Measurements from ENCODE around the gene OPCML.

OPCML gene

GRCh38 chr11:133271871-133272776 lies 260.2 kb downstream of the OPCML start:
- FAIRE-seq, result no peak

GRCh38 chr11:133271206-133271605 lies 261.1 kb downstream of the OPCML start:
- FAIRE-seq, result no peak

- FAIRE-seq, result no peak
Measured at GRCh38 chr11:133269267-133269666, 263.0 kb downstream of the OPCML start.

GRCh38 chr11:133266986-133267385 lies 265.3 kb downstream of the OPCML start:
- FAIRE-seq, result no peak

- no peak for FAIRE-seq
Measured at GRCh38 chr11:133265530-133266035, 266.7 kb downstream of the OPCML start.

GRCh38 chr11:133263332-133263731 lies 269.0 kb downstream of the OPCML start:
- FAIRE-seq, result no peak

- FAIRE-seq, result no peak
Measured at GRCh38 chr11:133258751-133259150, 273.6 kb downstream of the OPCML start.

GRCh38 chr11:133254601-133255000 lies 277.7 kb downstream of the OPCML start:
- FAIRE-seq, result no peak

GRCh38 chr11:133253570-133253969 lies 278.7 kb downstream of the OPCML start:
- no peak for FAIRE-seq

- FAIRE-seq, result no peak
Measured at GRCh38 chr11:133251841-133252240, 280.5 kb downstream of the OPCML start.

GRCh38 chr11:133249530-133249929 lies 282.8 kb downstream of the OPCML start:
- FAIRE-seq, result no peak

GRCh38 chr11:133249065-133249464 lies 283.2 kb downstream of the OPCML start:
- no peak for FAIRE-seq

- no peak for FAIRE-seq
Measured at GRCh38 chr11:133243832-133244231, 288.5 kb downstream of the OPCML start.

GRCh38 chr11:133240908-133241655 lies 291.2 kb downstream of the OPCML start:
- FAIRE-seq, result no peak

- no peak for FAIRE-seq
Measured at GRCh38 chr11:133239575-133239974, 292.7 kb downstream of the OPCML start.

GRCh38 chr11:133238495-133238894 lies 293.8 kb downstream of the OPCML start:
- FAIRE-seq, result no peak

GRCh38 chr11:133238027-133238426 lies 294.3 kb downstream of the OPCML start:
- no peak for FAIRE-seq

GRCh38 chr11:133235381-133235780 lies 296.9 kb downstream of the OPCML start:
- FAIRE-seq, result no peak

GRCh38 chr11:133234883-133235282 lies 297.4 kb downstream of the OPCML start:
- FAIRE-seq, result no peak

- FAIRE-seq, result no peak
Measured at GRCh38 chr11:133232665-133233064, 299.6 kb downstream of the OPCML start.

- no peak for FAIRE-seq
Measured at GRCh38 chr11:133230431-133230830, 301.9 kb downstream of the OPCML start.

- no peak for FAIRE-seq
Measured at GRCh38 chr11:133228471-133229329, 303.6 kb downstream of the OPCML start.

- no peak for FAIRE-seq
Measured at GRCh38 chr11:133227632-133228111, 304.6 kb downstream of the OPCML start.
